ENCODE results near the gene SLC6A13. TPM values are rescaled to one million over a fixed set of nuclear protein-coding genes. Genes with fewer than 3 reads are reported as not detected.

The SLC6A13 gene
- total RNA-seq, 1 experiment from 2014 or later, result not detected

DNA sequence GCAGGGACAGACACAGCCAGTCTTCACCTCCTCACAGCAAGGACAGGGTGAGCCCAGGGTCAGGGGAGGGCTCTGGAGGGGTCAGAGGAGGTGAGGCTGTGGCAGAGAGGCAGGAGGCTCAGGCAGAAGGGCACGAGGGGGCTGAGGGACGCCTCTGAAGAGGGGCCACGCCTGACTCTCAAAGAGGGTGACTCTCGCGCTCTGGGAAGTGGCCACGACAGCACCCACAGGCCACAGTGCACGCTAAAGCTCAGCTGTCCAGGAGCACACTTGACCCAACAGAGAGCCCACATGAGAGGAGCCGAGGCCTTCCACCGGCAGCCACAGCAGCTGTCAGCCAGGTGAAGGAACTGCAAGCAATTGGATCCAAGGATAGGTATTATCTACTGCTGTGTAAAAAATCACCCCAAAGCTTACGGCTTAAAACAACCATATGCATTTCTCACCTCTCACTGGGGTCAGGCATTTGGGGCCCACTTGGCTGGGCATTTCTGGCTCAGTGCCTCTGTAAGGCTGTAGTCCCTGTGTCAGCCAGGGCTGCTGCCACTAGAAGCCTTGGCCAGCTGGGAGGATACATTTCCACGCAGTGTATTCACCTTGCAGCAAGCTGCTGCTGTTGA, 76.5 kb downstream of the SLC6A13 start:
- WGBS (ENCODE audit: extremely low coverage, insufficient read length, low lambda C conversion rate), result no CpG with 5 or more reads among the region's 11 CpGs
- H2AFZ ChIP-seq (ENCODE audit: low read length), result no peak overlapping the region
- H2AK5ac ChIP-seq (ENCODE audit: insufficient read length, low read length), result no peak overlapping the region
- no peak overlapping the region for H3K9ac ChIP-seq (ENCODE audit: extremely low read depth, insufficient read length, low read length)
- no peaks in the 10 kb centered on the region for H3K9me3 ChIP-seq (ENCODE audit: control insufficient read depth, low read depth, low read length)
- no peak overlapping the region for H3T11ph ChIP-seq (ENCODE audit: low read length)
- no peaks in the 10 kb centered on the region for H3K79me1 ChIP-seq (ENCODE audit: insufficient read depth, low read depth, low read length, poor library complexity, severe bottlenecking)
- peaks cover 5 to 7% of the 10 kb centered on the region in 2 experiments; a peak in 3 of 5 replicates for H3K9me3 Mint-ChIP-seq
- TF ChIP-seq, protein P1, sequence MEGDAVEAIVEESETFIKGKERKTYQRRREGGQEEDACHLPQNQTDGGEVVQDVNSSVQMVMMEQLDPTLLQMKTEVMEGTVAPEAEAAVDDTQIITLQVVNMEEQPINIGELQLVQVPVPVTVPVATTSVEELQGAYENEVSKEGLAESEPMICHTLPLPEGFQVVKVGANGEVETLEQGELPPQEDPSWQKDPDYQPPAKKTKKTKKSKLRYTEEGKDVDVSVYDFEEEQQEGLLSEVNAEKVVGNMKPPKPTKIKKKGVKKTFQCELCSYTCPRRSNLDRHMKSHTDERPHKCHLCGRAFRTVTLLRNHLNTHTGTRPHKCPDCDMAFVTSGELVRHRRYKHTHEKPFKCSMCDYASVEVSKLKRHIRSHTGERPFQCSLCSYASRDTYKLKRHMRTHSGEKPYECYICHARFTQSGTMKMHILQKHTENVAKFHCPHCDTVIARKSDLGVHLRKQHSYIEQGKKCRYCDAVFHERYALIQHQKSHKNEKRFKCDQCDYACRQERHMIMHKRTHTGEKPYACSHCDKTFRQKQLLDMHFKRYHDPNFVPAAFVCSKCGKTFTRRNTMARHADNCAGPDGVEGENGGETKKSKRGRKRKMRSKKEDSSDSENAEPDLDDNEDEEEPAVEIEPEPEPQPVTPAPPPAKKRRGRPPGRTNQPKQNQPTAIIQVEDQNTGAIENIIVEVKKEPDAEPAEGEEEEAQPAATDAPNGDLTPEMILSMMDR (conservative IDR thresholded peaks at IDR 0.05), result no peak
- no peak for DNase-seq
- no peak overlapping the region for H3K18ac ChIP-seq (ENCODE audit: insufficient read length, low read depth, low read length)
- no peak overlapping the region for H2BK12ac ChIP-seq (ENCODE audit: insufficient read length, low read depth, low read length)
- no peaks in the 10 kb centered on the region for H3K79me2 ChIP-seq (ENCODE audit: insufficient read depth, low read length)
- no peak overlapping the region for H2BK120ac ChIP-seq (ENCODE audit: low read depth, low read length, poor library complexity, severe bottlenecking)
- no peak overlapping the region for H4K8ac ChIP-seq (replicated peaks; ENCODE audit: insufficient read length, low read depth, low read length)
- no peak overlapping the region for H3K27ac ChIP-seq (ENCODE audit: insufficient read length, low read depth, low read length)
- no peak overlapping the region for H2BK5ac ChIP-seq (ENCODE audit: insufficient read length, low read length)
- H3K27me3 Mint-ChIP-seq (ENCODE audit: low read depth), result peaks cover 50% of the 10 kb centered on the region
- no peaks in the 10 kb centered on the region for H3K4me1 ChIP-seq (ENCODE audit: insufficient read depth, low read length)
- H4K20me1 ChIP-seq (ENCODE audit: control insufficient read depth, insufficient read depth, insufficient read length), result no peaks in the 10 kb centered on the region
- no peak overlapping the region for H3K4me3 Mint-ChIP-seq
- H3K4ac ChIP-seq (ENCODE audit: low read depth, low read length), result no peak overlapping the region
- peaks cover 4% of the 10 kb centered on the region; the same call in 1 of the 2 replicates for H3K27me3 ChIP-seq (ENCODE audit: insufficient read depth, low read length)
- H2BK20ac ChIP-seq (ENCODE audit: low read depth, low read length, poor library complexity, severe bottlenecking), result no peak overlapping the region
- no peak overlapping the region for H4K91ac ChIP-seq (ENCODE audit: insufficient read length, low read depth, low read length)
- H3K56ac ChIP-seq (ENCODE audit: insufficient read length, low read depth, low read length), result no peak overlapping the region
- no peak overlapping the region for H3K23ac ChIP-seq (ENCODE audit: insufficient read length, low read depth, low read length)
- H3K23me2 ChIP-seq (ENCODE audit: insufficient read length, low read depth, low read length, poor library complexity, severe bottlenecking), result peaks cover 7% of the 10 kb centered on the region
- H3K4me2 ChIP-seq (ENCODE audit: insufficient read depth, insufficient read length, low read length), result no peak overlapping the region
- H2BK15ac ChIP-seq (ENCODE audit: low read depth, low read length), result no peak overlapping the region
- no peak overlapping the region for H4K5ac ChIP-seq (ENCODE audit: insufficient read length, low read depth, low read length)
- no peak overlapping the region for H3K14ac ChIP-seq (ENCODE audit: insufficient read depth, low read length)
- H3K27ac Mint-ChIP-seq, result no peak overlapping the region; a peak in 1 of 7 replicates
- H3K36me3 Mint-ChIP-seq (ENCODE audit: insufficient read depth in 1 of 3, low read depth in 3 of 3), result peaks cover 0 to 2% (median 0%) of the 10 kb centered on the region in 3 experiments; a peak in 2 of 7 replicates
- H3K4me1 Mint-ChIP-seq, result peaks cover 5 to 12% of the 10 kb centered on the region in 2 experiments; a peak in 2 of 4 replicates

Data from H9 (cell line).